Coronary artery (tissue), 2 donors: Measurements from ENCODE around the gene PTH2.

Experiments
- DNase-seq: peaks from one replicate; pipeline ENCODE4 v3.0.0-alpha.2; 2017; ENCODE audit warnings: low spot score
- H3K27ac ChIP-seq, 2 donors: fragments of 200-600 bp; sonication (generic); one replicate each; pipeline ENCODE4 v1.5.1; 2016 to 2019
- H3K4me3 ChIP-seq: fragments of 200-600 bp; sonication (generic); 2 replicates; pipeline ENCODE4 v1.5.1; 2016; ENCODE audit warnings: mild to moderate bottlenecking, moderate library complexity
- TF ChIP-seq, protein P1 (sequence below): fragments of 200-600 bp; sonication (generic); IDR thresholded peaks from one replicate; pipeline ENCODE4 v1.5.1; 2019; ENCODE audit warnings: antibody characterized with exemption

Gene PTH2

DNA sequence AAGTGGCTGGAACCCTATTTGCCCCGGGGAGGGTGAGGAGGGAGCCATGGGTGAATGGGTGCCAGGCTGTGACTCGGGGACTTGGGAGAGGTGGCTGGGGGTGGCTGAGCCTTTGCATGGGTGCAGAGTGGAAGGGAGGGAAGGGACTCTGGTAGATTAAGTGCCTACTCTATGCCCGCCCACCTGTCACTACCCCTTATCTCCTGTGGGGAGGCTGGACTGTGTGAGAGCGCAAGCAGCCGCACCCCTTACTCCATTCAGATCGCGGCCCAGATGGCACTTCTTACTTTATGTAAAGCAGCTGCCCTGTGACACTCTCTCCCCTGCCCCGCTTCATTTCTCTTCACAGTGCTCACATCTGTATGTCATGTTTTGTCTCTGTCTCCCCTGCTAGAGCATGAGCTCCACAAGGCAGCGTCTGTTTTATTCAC, 32.3 kb downstream of the PTH2 start:
- DNase-seq: no peak
- TF ChIP-seq, protein P1, sequence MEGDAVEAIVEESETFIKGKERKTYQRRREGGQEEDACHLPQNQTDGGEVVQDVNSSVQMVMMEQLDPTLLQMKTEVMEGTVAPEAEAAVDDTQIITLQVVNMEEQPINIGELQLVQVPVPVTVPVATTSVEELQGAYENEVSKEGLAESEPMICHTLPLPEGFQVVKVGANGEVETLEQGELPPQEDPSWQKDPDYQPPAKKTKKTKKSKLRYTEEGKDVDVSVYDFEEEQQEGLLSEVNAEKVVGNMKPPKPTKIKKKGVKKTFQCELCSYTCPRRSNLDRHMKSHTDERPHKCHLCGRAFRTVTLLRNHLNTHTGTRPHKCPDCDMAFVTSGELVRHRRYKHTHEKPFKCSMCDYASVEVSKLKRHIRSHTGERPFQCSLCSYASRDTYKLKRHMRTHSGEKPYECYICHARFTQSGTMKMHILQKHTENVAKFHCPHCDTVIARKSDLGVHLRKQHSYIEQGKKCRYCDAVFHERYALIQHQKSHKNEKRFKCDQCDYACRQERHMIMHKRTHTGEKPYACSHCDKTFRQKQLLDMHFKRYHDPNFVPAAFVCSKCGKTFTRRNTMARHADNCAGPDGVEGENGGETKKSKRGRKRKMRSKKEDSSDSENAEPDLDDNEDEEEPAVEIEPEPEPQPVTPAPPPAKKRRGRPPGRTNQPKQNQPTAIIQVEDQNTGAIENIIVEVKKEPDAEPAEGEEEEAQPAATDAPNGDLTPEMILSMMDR: no peak
- Histone ChIP-seq H3K4me3 (no peak overlapping the region), H3K27ac (no peak overlapping the region)

DNA sequence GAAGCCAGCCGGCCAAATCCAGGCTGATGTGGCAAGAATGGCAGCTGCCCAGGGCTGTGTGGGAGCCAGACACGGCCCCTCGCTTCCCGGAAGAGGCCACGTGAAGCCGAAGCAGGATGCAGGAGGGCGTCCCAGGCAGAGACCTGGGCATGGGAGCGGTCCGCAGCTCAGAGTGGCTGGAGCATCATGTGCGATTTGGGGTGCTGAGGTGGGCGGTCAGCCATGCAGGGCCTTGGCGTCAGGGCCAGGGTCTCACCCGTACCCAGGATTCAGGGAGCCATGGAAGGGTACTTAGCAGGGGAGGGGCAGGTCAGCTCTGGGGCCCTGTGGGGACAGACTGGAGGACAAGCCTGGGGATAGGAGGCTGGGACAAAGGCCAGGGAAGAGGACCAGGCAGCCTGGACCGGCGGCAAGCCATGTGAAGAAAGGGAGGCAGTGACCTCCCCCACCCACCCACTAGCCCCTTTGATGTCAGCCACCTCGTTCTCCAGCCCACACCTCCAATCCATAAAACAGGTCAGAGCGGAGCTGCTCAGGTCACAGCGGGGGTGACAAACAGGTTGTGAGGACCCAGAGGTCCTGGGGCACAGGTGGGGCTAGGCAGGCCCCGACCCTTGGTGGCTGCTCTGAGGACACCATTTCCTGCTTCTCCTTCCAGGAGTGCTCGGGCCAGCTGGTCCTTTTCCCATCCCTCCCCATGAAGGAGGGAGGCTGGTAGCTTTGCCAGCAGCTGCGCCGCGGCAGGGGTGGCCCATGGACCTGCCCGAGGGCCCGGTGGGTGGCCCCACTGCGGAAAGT, 32.9 kb downstream of the PTH2 start:
- Histone ChIP-seq H3K27ac (no peak overlapping the region), H3K4me3 (no peak overlapping the region)
- DNase-seq: no peak
- TF ChIP-seq, protein P1: no peak

DNA sequence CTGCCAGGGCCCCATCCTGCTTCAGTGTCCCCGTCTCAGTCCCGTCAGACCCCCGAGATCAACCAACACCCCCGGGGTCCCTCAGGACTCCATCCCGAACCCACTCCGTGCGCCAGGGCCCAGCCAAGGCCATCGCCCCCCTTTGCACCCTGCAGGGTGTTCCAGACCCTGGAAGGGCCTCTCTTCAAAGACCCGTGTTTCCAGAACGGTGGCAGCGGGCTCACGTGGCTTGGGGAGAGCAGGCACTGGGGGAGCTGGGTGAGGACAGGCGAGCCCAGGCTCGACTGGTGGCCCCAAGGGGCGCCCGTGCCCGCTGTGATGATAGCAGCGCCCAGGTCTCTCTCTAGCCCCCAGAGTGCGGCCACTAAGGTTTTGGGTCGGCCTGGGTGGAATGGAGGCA, 33.8 kb downstream of the PTH2 start:
- Histone ChIP-seq H3K4me3 (no peak overlapping the region), H3K27ac (no peak overlapping the region)
- DNase-seq: no peak
- TF ChIP-seq, protein P1: no peak

DNA sequence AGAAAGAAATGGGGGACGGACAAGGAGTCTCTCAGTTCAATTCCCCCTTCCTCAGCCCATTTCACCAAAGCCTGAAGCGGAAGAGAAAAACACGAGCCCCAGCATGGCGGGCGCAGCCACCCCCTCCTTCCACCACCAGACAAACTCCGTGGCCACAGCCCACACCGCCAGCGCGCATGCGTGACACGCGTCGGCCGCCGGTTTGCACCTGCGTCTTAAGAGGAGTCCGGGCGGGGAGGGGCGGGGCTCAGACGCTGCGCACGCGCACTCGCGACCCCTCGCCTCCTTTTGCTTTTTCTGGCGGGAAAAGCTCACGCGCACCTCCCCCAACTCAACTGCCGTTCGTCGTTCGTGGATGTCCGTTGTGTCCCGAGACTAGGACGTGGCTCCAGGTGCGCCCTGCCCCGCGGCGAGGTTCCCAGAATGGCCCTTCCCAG, 35.3 kb downstream of the PTH2 start, which contains the start of gene KASH5:
Gene KASH5, plus strand, starts transcription at position 314 of the 437 bp plus-strand sequence. CDS start 2,635 bp downstream, outside the sequence.
- TF ChIP-seq, protein P1: no peak
- Histone ChIP-seq H3K4me3 (no peak within 1 kb of the TSS), H3K27ac (no peak within 1 kb of the TSS)
- DNase-seq: no peak

DNA sequence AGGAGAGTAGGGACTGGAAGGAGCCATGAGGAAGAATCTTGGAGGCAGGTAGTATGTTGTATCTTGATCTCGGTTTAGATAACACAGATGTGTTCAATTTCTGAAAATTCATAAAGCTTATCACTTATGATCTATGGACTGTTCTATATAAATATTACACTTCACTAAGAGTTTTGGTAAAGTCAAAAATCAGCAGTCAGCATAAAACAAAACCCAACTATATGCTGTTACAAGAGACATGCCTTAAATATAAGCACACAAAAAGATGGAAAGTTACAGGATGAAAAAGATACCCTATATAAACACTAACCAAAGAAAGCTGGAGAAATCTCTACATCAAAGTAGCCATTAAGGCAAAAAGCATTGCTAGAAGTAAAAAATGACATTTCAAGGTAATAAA, 39.6 kb downstream of the PTH2 start:
- no peak for DNase-seq
- TF ChIP-seq, protein P1: no peak
- Histone ChIP-seq H3K4me3 (no peak overlapping the region), H3K27ac (no peak overlapping the region)

DNA sequence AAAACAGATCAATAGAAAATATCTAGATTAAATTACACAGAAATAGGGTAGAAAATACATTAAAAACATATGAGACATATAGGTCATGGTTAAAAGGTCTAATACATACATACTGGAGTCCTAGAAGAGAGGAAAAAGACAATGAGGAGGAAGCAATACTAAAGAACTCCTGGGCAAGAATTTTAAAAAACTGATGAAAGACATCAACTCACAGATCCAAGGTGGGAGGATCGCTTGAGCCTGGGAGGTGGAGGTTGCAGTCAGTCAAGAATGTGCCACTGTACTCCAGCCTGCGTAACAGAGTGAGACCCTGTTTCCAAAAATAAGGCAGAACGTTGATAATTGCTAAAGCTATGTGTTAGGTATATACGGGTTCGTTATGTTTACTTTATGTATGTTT, 40.6 kb downstream of the PTH2 start:
- TF ChIP-seq, protein P1: no peak
- Histone ChIP-seq H3K27ac (no peak overlapping the region), H3K4me3 (no peak overlapping the region)
- no peak for DNase-seq

DNA sequence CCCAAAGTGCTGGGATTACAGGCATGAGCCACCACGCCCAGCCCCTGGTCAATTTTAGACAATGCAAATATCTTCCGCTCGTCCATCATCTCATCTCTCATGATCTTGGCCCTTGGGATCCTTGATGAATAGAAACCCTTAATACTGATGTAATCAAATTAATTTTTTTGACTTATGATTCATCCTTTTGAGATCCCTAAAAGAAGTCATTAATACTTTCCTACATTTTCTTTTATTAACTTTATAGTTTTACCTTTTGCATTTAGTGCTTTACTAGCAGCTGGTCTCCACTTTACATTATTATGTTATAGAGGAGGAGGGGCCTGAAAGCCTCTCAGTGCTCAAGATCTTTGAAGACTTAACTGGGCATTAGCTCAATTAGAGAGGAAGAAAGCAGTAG, 42.9 kb downstream of the PTH2 start:
- DNase-seq: no peak
- TF ChIP-seq, protein P1: no peak
- no peak overlapping the region for H3K27ac ChIP-seq
- H3K4me3 ChIP-seq: no peak overlapping the region
